Endothelial cell of umbilical vein (primary cell): ENCODE results near the gene NFKBIE. TPM values are rescaled to one million over a fixed set of nuclear protein-coding genes. Genes with fewer than 3 reads are reported as not detected.

Experiments used
- BruUV-seq: library from RNA; stranded (reverse); fragments of 400-500 nt; replicated peaks from 2 replicates; lab custom pipeline; 2021; lab: Mats Ljungman, UMichigan
- CTCF ChIA-PET: fragments of 300-600, 350-600 bp; sonication (Branson Sonifier 250); formaldehyde crosslinking; loops from one replicate; lab custom pipeline; 2021; ENCODE audit warnings: antibody characterized with exemption, inconsistent platforms; lab: Charles Lee
- POLR2A ChIA-PET: fragments of 300-600, 350-600 bp; sonication (Branson Sonifier 250); formaldehyde crosslinking; loops from one replicate; lab custom pipeline; 2021; ENCODE audit warnings: antibody characterized with exemption, inconsistent platforms; lab: Charles Lee
- DNase-seq: peaks from one replicate; pipeline ENCODE4 v3.0.0-alpha.2; 2011; ENCODE audit warnings: low read depth, low spot score
- FAIRE-seq: peaks from 2 replicates; lab custom pipeline; 2011; peaks lifted over from hg19 to GRCh38; lab: Jason Lieb, UNC
- H2AFZ ChIP-seq: 2 replicates; pipeline ENCODE4 v1.6.0; 2012; ENCODE audit warnings: low read depth, low read length, control low read depth, inconsistent platforms
- H3K27ac ChIP-seq: 2 replicates; pipeline ENCODE4 v1.5.1; 2011; ENCODE audit warnings: low read depth, mild to moderate bottlenecking, control low read depth, low read length, moderate library complexity; ENCODE audit not compliant: insufficient read depth
- H3K27me3 ChIP-seq, 2 experiments: 2 replicates each; pipeline versions ENCODE4 v1.6.0 to v1.6.1; 2011; ENCODE audit warnings: low read length in 2 of 2, mixed read lengths in 1 of 2; ENCODE audit not compliant: control insufficient read depth in 2 of 2, insufficient read depth in 2 of 2
- H3K36me3 ChIP-seq, 2 experiments: 2 replicates in 1 of 2; 3 replicates in 1 of 2; pipeline ENCODE4 v1.5.1; 2011; ENCODE audit warnings: low read length in 2 of 2, mild to moderate bottlenecking in 1 of 2, moderate library complexity in 1 of 2; ENCODE audit not compliant: control insufficient read depth in 2 of 2, insufficient read depth in 2 of 2; ENCODE audit errors: extremely low read depth in 1 of 2
- H3K4me1 ChIP-seq: 3 replicates; pipeline ENCODE4 v1.5.1; 2011; ENCODE audit warnings: mild to moderate bottlenecking, low read length; ENCODE audit not compliant: control insufficient read depth, insufficient read depth; ENCODE audit errors: extremely low read depth
- H3K4me2 ChIP-seq: 2 replicates; pipeline ENCODE4 v1.6.1; 2011; ENCODE audit warnings: low read length, control low read depth, mixed read lengths; ENCODE audit not compliant: insufficient read depth
- H3K4me3 ChIP-seq, 3 experiments: fragments of 200-600 bp in 1 of 3; sonication (generic), shearing (Covaris generic) in 1 of 3; replicated peaks in 1 of 3; 2 replicates each; pipeline ENCODE4 v1.5.1; 2011 to 2016; ENCODE audit warnings: control low read depth in 3 of 3, low read length in 3 of 3, mild to moderate bottlenecking in 2 of 3, inconsistent platforms in 1 of 3, low read depth in 1 of 3, moderate library complexity in 1 of 3; ENCODE audit not compliant: insufficient read depth in 1 of 3
- H3K79me2 ChIP-seq: 2 replicates; pipeline ENCODE4 v1.6.0; 2012; ENCODE audit warnings: low read length, inconsistent platforms; ENCODE audit not compliant: control insufficient read depth, insufficient read depth
- H3K9ac ChIP-seq: replicated peaks from 2 replicates; pipeline ENCODE3; 2011; ENCODE audit warnings: low read length, control low read depth; ENCODE audit not compliant: insufficient read depth; ENCODE audit errors: extremely low read depth
- H3K9me1 ChIP-seq: replicated peaks from 3 replicates; pipeline ENCODE4 v1.6.0; 2011; ENCODE audit warnings: mild to moderate bottlenecking, low read length; ENCODE audit not compliant: control insufficient read depth, insufficient read depth; ENCODE audit errors: extremely low read depth
- H3K9me3 ChIP-seq: replicated peaks from 2 replicates; pipeline ENCODE4 v1.5.1; 2012; ENCODE audit warnings: low read length, inconsistent platforms; ENCODE audit not compliant: control insufficient read depth, insufficient read depth
- H4K20me1 ChIP-seq: replicated peaks from 2 replicates; pipeline ENCODE3; 2011; ENCODE audit warnings: mild to moderate bottlenecking, low read length; ENCODE audit not compliant: control insufficient read depth, insufficient read depth; ENCODE audit errors: extremely low read depth
- EZH2 ChIP-seq: IDR thresholded peaks from 2 replicates; pipeline ENCODE4 v1.6.1; 2012; ENCODE audit warnings: borderline replicate concordance, low read depth, mild to moderate bottlenecking, moderate library complexity, low read length, inconsistent platforms; ENCODE audit not compliant: severe bottlenecking
- FOS ChIP-seq: IDR thresholded peaks from 2 replicates; pipeline ENCODE4 v1.6.1; 2011; ENCODE audit warnings: mild to moderate bottlenecking, low read length, moderate library complexity, borderline replicate concordance; ENCODE audit not compliant: insufficient read depth
- GATA2 ChIP-seq: IDR thresholded peaks from 2 replicates; pipeline ENCODE4 v1.7.0; 2011; ENCODE audit warnings: low read depth, mild to moderate bottlenecking, moderate library complexity, mixed read lengths, low read length; ENCODE audit not compliant: insufficient read length, insufficient read depth
- JUN ChIP-seq: IDR thresholded peaks from 2 replicates; pipeline ENCODE4 v1.6.1; 2011; ENCODE audit warnings: borderline replicate concordance, low read depth; ENCODE audit not compliant: insufficient read length, insufficient read depth
- MYC ChIP-seq: IDR thresholded peaks from one replicate; pipeline ENCODE4 v1.6.1; 2011; ENCODE audit warnings: mild to moderate bottlenecking, low read depth, low read length
- POLR2A ChIP-seq: IDR thresholded peaks from 2 replicates; pipeline ENCODE4 v1.6.1; 2012; ENCODE audit warnings: low read depth, mild to moderate bottlenecking, control low read depth, low read length
- POLR2AphosphoS5 ChIP-seq: IDR thresholded peaks from 2 replicates; pipeline ENCODE4 v1.6.1; 2012; ENCODE audit warnings: low read depth, mild to moderate bottlenecking, control low read depth, low read length, moderate library complexity; ENCODE audit not compliant: insufficient read depth
- dilution Hi-C: fragments of 300-500 bp; cut with MboI; formaldehyde crosslinking; loops from one replicate; pipeline ENCODE4 v1.15.0; 2019; ENCODE audit warnings: low sequenced_read_pairs; ENCODE audit not compliant: extremely low pct_ligation_motif_present
- intact Hi-C: fragments of 100-400 bp; cut with micrococcal nuclease; formaldehyde crosslinking; loops from one replicate; pipeline ENCODE4 v1.10.0; 2022
- polyA plus RNA-seq, 4 experiments: library from polyadenylated mRNA; depleted of rRNA in 3 of 4; stranded (reverse) in 3 of 4; unstranded in 1 of 4; fragments of >200 nt; gene quantifications; 2 replicates each; pipeline versions ENCODE4 v1.2.1 to v1.2.3, GENCODE V29; 2011 to 2012; ENCODE audit warnings: missing spikeins in 1 of 4
- total RNA-seq: library from RNA; stranded (reverse); gene quantifications from 2 replicates; pipeline ENCODE4 v1.2.3, GENCODE V29; 2021
- TF ChIP-seq, protein P1 (sequence below): IDR thresholded peaks from 2 replicates; pipeline ENCODE4 v1.6.1; 2011; ENCODE audit not compliant: insufficient read depth, insufficient read length
- TF ChIP-seq, protein P2 (sequence below), 2 donors: IDR thresholded peaks; 1 replicate in 1 of 2; 2 replicates in 1 of 2; pipeline ENCODE4 v1.5.1; 2011; ENCODE audit warnings: low read length in 2 of 2, mild to moderate bottlenecking in 2 of 2, moderate library complexity in 2 of 2, control low read depth in 1 of 2, inconsistent platforms in 1 of 2, low read depth in 1 of 2; ENCODE audit not compliant: insufficient read depth in 1 of 2; ENCODE audit errors: extremely low read depth in 1 of 2

The NFKBIE gene
- total and polyA plus RNA-seq, 2 donors (not counting 3 experiments of a cell fraction or from before 2014, with no cell fraction given) = 19.0 to 22.6 TPM

DNA sequence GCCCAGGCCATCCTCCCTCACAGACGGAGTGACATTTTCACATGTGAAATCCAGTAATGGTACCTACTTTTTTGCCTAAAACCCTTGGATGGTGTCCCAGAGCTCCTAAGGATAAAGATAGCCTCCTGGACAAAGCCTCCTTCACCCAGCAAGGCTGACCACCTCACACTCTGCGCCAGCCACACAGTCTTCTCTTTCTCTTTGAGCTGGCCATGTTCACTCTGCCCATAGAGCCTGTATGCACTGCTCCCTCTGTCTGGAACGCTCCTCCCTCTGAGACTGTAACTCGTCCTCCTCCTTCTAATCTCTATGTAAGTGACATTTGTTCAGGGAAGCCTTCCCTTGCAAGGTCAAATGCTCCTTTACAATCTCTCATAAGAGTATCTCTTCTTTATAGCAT, 19.5 kb upstream of the NFKBIE start:
- TF ChIP-seq, protein P1, sequence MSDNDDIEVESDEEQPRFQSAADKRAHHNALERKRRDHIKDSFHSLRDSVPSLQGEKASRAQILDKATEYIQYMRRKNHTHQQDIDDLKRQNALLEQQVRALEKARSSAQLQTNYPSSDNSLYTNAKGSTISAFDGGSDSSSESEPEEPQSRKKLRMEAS = no peak
- TF ChIP-seq POLR2A = no peak
- no peak for TF ChIP-seq JUN
- no peak for TF ChIP-seq GATA2
- TF ChIP-seq, protein P2, sequence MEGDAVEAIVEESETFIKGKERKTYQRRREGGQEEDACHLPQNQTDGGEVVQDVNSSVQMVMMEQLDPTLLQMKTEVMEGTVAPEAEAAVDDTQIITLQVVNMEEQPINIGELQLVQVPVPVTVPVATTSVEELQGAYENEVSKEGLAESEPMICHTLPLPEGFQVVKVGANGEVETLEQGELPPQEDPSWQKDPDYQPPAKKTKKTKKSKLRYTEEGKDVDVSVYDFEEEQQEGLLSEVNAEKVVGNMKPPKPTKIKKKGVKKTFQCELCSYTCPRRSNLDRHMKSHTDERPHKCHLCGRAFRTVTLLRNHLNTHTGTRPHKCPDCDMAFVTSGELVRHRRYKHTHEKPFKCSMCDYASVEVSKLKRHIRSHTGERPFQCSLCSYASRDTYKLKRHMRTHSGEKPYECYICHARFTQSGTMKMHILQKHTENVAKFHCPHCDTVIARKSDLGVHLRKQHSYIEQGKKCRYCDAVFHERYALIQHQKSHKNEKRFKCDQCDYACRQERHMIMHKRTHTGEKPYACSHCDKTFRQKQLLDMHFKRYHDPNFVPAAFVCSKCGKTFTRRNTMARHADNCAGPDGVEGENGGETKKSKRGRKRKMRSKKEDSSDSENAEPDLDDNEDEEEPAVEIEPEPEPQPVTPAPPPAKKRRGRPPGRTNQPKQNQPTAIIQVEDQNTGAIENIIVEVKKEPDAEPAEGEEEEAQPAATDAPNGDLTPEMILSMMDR (IDR thresholded peaks at IDR 0.05; ENCODE audit: extremely low read depth in 1 of 2, insufficient read depth in 1 of 2, low read depth in 1 of 2, low read length in 2 of 2) = no peak
- no peak for TF ChIP-seq POLR2AphosphoS5
- TF ChIP-seq EZH2 = no peak
- no peak for TF ChIP-seq MYC
- TF ChIP-seq FOS = no peak
- dilution Hi-C loops = no loop called here
- Histone ChIP-seq H3K4me1 (no peaks in the 10 kb centered on the region), H3K79me2 (no peaks in the 10 kb centered on the region), H3K4me3 (no peak overlapping the region), H3K9ac (no peak overlapping the region), H3K27ac (no peak overlapping the region), H3K9me3 (no peaks in the 10 kb centered on the region), H3K9me1 (no peaks in the 10 kb centered on the region), H3K4me2 (no peak overlapping the region), H3K36me3 (no peaks in the 10 kb centered on the region), H3K27me3 (peaks cover 5 to 6% of the 10 kb centered on the region in 2 experiments), H2AFZ (no peak overlapping the region), H4K20me1 (no peaks in the 10 kb centered on the region)
- ChIA-PET CTCF (interaction anchor here (0.5 to 1.4 kb wide), 6 partner anchors 14 to 225 kb away, joined by 3 to 7 read pairs (median 4); partner anchors contain the start of gene AARS2), POLR2A (no interaction called here)
- no TSS peak for BruUV-seq
- DNase-seq (no peak), FAIRE-seq (no peak)
- intact Hi-C loops = no loop called here
